CD4-positive, alpha-beta memory T cell (primary cell): ENCODE measurements around the gene ERBB4. TPM values are rescaled to one million over a fixed set of nuclear protein-coding genes. Genes with fewer than 3 reads are reported as not detected.

Source experiments
- CTCF ChIA-PET: fragments of 350-600 bp; sonication (Branson Sonifier 250); formaldehyde crosslinking; loops from one replicate; lab custom pipeline; 2021; ENCODE audit warnings: inconsistent platforms; ENCODE audit not compliant: partially characterized antibody; lab: Charles Lee
- POLR2A ChIA-PET: fragments of 350-600 bp; sonication (Branson Sonifier 250); formaldehyde crosslinking; loops from one replicate; lab custom pipeline; 2021; ENCODE audit not compliant: partially characterized antibody; lab: Charles Lee
- DNase-seq, 5 donors: peaks; one replicate each; pipeline versions ENCODE4 v3.0.0 to v3.0.0-alpha.2; 2020 to 2022; ENCODE audit warnings: mixed read lengths in 1 of 5
- H3K27ac ChIP-seq: one replicate; pipeline ENCODE4 v1.7.0; 2013; ENCODE audit warnings: low read depth, low read length
- H3K27me3 ChIP-seq: 2 replicates; pipeline ENCODE4 v1.7.0; 2013; ENCODE audit warnings: mild to moderate bottlenecking, low read length, moderate library complexity; ENCODE audit not compliant: insufficient read depth
- H3K36me3 ChIP-seq: 2 replicates; pipeline ENCODE4 v1.7.0; 2013; ENCODE audit warnings: mild to moderate bottlenecking, low read length, moderate library complexity; ENCODE audit not compliant: insufficient read depth
- H3K4me1 ChIP-seq: 2 replicates; pipeline ENCODE4 v1.7.0; 2013; ENCODE audit warnings: mild to moderate bottlenecking, low read length, moderate library complexity; ENCODE audit not compliant: insufficient read depth
- H3K4me3 ChIP-seq, 2 donors: one replicate each; pipeline ENCODE4 v1.7.0; 2013; ENCODE audit warnings: low read length in 2 of 2, mild to moderate bottlenecking in 1 of 2
- H3K9me3 ChIP-seq, 2 donors: one replicate each; pipeline ENCODE4 v1.7.0; 2013; ENCODE audit warnings: low read length in 2 of 2, control low read depth in 1 of 2; ENCODE audit not compliant: control insufficient read depth in 1 of 2
- H3K27ac Mint-ChIP-seq, 7 donors: one replicate each; pipeline ENCODE4 v1.8.0; 2020 to 2021; ENCODE audit warnings: mixed read lengths in 7 of 7, mild to moderate bottlenecking in 6 of 7, inconsistent platforms in 3 of 7, moderate library complexity in 3 of 7
- H3K27me3 Mint-ChIP-seq, 2 donors: one replicate each; pipeline ENCODE4 v1.8.0; 2020 to 2021; ENCODE audit warnings: mixed read lengths in 2 of 2
- H3K36me3 Mint-ChIP-seq, 2 donors: one replicate each; pipeline ENCODE4 v1.8.0; 2020 to 2021; ENCODE audit warnings: mixed read lengths in 2 of 2, inconsistent platforms in 1 of 2, mild to moderate bottlenecking in 1 of 2
- H3K4me1 Mint-ChIP-seq, 4 donors: one replicate each; pipeline ENCODE4 v1.8.0; 2020 to 2021; ENCODE audit warnings: mixed read lengths in 4 of 4, mild to moderate bottlenecking in 1 of 4
- H3K4me3 Mint-ChIP-seq, 8 donors: one replicate each; pipeline ENCODE4 v1.8.0; 2020 to 2021; ENCODE audit warnings: mixed read lengths in 8 of 8, mild to moderate bottlenecking in 7 of 8, moderate library complexity in 6 of 8, inconsistent platforms in 3 of 8
- H3K9me3 Mint-ChIP-seq, 8 donors: one replicate each; pipeline ENCODE4 v1.8.0; 2020 to 2021; ENCODE audit warnings: mixed read lengths in 8 of 8, mild to moderate bottlenecking in 5 of 8, inconsistent platforms in 3 of 8, moderate library complexity in 1 of 8
- intact Hi-C: fragments of 100-400 bp; cut with micrococcal nuclease; formaldehyde crosslinking; loops from one replicate; pipeline ENCODE4 v1.15.1; 2023
- polyA plus RNA-seq, 2 donors: library from polyadenylated mRNA; unstranded; fragments of 300-500 nt; fragmentation: Illumina TruSeq; gene quantifications; one replicate each; pipeline ENCODE4 v1.2.3, GENCODE V29; 2021
- total RNA-seq, 2 experiments: library from RNA; stranded (reverse); gene quantifications; one replicate each; pipeline ENCODE4 v1.2.3, GENCODE V29; 2021

Gene ERBB4
- total and polyA plus RNA-seq, 4 experiments from 2014 or later = not detected

DNA sequence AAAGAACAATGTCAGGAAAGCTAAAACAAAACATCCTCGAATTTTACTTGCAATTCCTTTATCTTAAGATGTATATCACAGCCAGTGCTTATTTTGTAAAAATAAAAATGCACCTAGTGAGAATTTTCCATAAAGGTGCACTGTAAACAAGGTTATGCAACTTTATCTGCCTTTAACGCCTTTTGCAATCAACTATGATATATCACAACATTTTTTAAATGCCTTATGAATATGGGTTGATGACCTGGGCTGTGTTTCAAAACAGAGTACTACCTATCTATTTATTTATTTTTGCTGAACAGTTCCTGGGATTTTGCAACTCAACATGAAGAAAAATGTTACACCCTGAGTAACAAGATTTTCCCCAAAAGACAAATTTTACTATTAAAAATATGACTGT lies 1112.4 kb downstream of the ERBB4 start:
- H3K27ac Mint-ChIP-seq = no peak overlapping the region

GRCh38 chr2:211423018-211423417 lies 1115.6 kb downstream of the ERBB4 start:
- H3K4me1 ChIP-seq = no peaks in the 10 kb centered on the region
- ChIA-PET CTCF (no interaction called here), POLR2A (no interaction called here)
- DNase-seq = no peak
- Mint-ChIP-seq H3K27me3 (no peaks in the 10 kb centered on the region), H3K4me3 (no peak overlapping the region), H3K27ac (no peak overlapping the region), H3K4me1 (no peaks in the 10 kb centered on the region), H3K36me3 (no peaks in the 10 kb centered on the region), H3K9me3 (no peaks in the 10 kb centered on the region)
- H3K27ac ChIP-seq = no peak overlapping the region
- no peaks in the 10 kb centered on the region for H3K9me3 ChIP-seq
- no peaks in the 10 kb centered on the region for H3K27me3 ChIP-seq
- H3K36me3 ChIP-seq = no peaks in the 10 kb centered on the region
- no peak overlapping the region for H3K4me3 ChIP-seq
- intact Hi-C loops = no loop called here

More for the DNA sequence above, 1112.4 kb downstream of the ERBB4 start:
- no peaks in the 10 kb centered on the region for H3K36me3 ChIP-seq
- ChIA-PET POLR2A (no interaction called here), CTCF (no interaction called here)
- no peak overlapping the region for H3K4me3 ChIP-seq
- intact Hi-C loops = no loop called here
- no peaks in the 10 kb centered on the region for H3K27me3 ChIP-seq
- no peaks in the 10 kb centered on the region for H3K9me3 Mint-ChIP-seq
- H3K27me3 Mint-ChIP-seq = no peaks in the 10 kb centered on the region
- no peaks in the 10 kb centered on the region for H3K9me3 ChIP-seq
- H3K36me3 Mint-ChIP-seq = no peaks in the 10 kb centered on the region
- no peak overlapping the region for H3K4me3 Mint-ChIP-seq
- H3K27ac ChIP-seq = no peak overlapping the region
- H3K4me1 ChIP-seq = no peaks in the 10 kb centered on the region
- H3K4me1 Mint-ChIP-seq = no peaks in the 10 kb centered on the region
- no peak for DNase-seq

DNA sequence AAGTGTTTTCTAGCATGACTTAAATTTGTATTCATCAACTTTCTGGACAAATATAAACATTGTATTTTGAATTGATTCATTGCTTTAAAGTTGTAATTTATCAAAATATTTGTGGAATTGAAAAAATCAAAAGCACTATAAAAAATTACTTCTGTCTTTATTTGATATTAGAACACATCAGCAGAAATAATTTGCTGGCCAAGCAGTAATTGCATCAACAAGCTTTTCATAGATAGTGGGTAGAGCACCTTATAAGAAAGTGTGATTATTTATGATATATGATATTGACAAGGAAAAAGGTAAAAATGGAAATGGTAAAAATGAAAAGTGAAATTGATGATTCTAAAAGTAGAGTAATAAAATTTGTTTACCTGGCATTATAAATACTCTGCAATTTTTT lies 1121.1 kb downstream of the ERBB4 start:
- ChIA-PET POLR2A (interaction anchor here (0.6 kb wide), 1 partner anchor 62 kb away, joined by 3 read pairs; no protein-coding TSS in a partner anchor), CTCF (interaction anchor here (1.2 kb wide), 1 partner anchor 8 kb away, joined by 3 read pairs; no protein-coding TSS in a partner anchor)
- Mint-ChIP-seq H3K27me3 (no peaks in the 10 kb centered on the region), H3K36me3 (no peaks in the 10 kb centered on the region), H3K27ac (no peak overlapping the region), H3K4me1 (no peaks in the 10 kb centered on the region), H3K9me3 (peaks cover 0 to 7% (median 1%) of the 10 kb centered on the region in 8 donors), H3K4me3 (no peak overlapping the region)
- H3K27ac ChIP-seq = no peak overlapping the region
- H3K36me3 ChIP-seq = no peaks in the 10 kb centered on the region
- intact Hi-C loops = no loop called here
- H3K27me3 ChIP-seq = no peaks in the 10 kb centered on the region
- H3K4me3 ChIP-seq = no peak overlapping the region
- no peaks in the 10 kb centered on the region for H3K4me1 ChIP-seq
- DNase-seq = no peak
- no peaks in the 10 kb centered on the region for H3K9me3 ChIP-seq

DNA sequence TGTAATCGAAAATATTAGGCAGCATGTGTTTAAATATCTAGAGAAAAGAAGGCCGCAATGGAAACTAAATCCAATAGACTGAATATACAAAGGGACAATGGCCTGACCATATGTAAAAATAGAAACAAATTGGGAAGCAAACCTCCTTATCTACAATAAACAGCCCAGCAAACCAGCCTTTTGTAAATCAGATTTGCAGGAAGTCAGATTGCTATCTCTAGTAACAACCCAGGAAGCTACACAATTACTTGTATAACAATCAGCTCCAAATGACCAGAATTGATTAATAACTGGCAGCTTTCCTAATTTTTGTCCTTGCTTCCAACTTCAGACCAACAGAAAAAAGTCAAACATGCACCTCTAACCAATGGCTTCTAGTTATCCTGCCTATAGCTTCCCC lies 1122.2 kb downstream of the ERBB4 start:
- Histone ChIP-seq H3K27me3 (no peaks in the 10 kb centered on the region), H3K36me3 (no peaks in the 10 kb centered on the region), H3K4me3 (no peak overlapping the region), H3K9me3 (no peaks in the 10 kb centered on the region), H3K4me1 (no peaks in the 10 kb centered on the region), H3K27ac (no peak overlapping the region)
- Mint-ChIP-seq H3K4me3 (no peak overlapping the region), H3K36me3 (no peaks in the 10 kb centered on the region), H3K4me1 (no peaks in the 10 kb centered on the region), H3K27me3 (no peaks in the 10 kb centered on the region), H3K27ac (no peak overlapping the region), H3K9me3 (peaks cover 0 to 7% (median 1%) of the 10 kb centered on the region in 8 donors)
- POLR2A ChIA-PET = no interaction called here
- no peak for DNase-seq
- intact Hi-C loops = no loop called here
- CTCF ChIA-PET = interaction anchor here (1.2 kb wide), 1 partner anchor 9 kb away, joined by 3 read pairs; no protein-coding TSS in a partner anchor

GRCh38 chr2:211413746-211414145 lies 1124.9 kb downstream of the ERBB4 start:
- Histone ChIP-seq H3K36me3 (no peaks in the 10 kb centered on the region), H3K4me3 (no peak overlapping the region), H3K4me1 (no peaks in the 10 kb centered on the region), H3K9me3 (no peaks in the 10 kb centered on the region), H3K27me3 (no peaks in the 10 kb centered on the region), H3K27ac (no peak overlapping the region)
- no peaks in the 10 kb centered on the region for H3K4me1 Mint-ChIP-seq
- ChIA-PET CTCF (no interaction called here), POLR2A (no interaction called here)
- no peaks in the 10 kb centered on the region for H3K36me3 Mint-ChIP-seq
- H3K9me3 Mint-ChIP-seq = peaks cover 0 to 7% (median 1%) of the 10 kb centered on the region in 8 donors
- no peak for DNase-seq
- H3K27ac Mint-ChIP-seq = no peak overlapping the region
- H3K4me3 Mint-ChIP-seq = no peak overlapping the region
- no peaks in the 10 kb centered on the region for H3K27me3 Mint-ChIP-seq
- intact Hi-C loops = no loop called here

GRCh38 chr2:211408483-211408891 lies 1130.1 kb downstream of the ERBB4 start:
- Mint-ChIP-seq H3K27me3 (no peaks in the 10 kb centered on the region), H3K4me3 (no peak overlapping the region), H3K27ac (no peak overlapping the region), H3K36me3 (no peaks in the 10 kb centered on the region), H3K4me1 (no peaks in the 10 kb centered on the region), H3K9me3 (peaks cover 0 to 9% (median 3%) of the 10 kb centered on the region in 8 donors)
- Histone ChIP-seq H3K27ac (no peak overlapping the region), H3K27me3 (no peaks in the 10 kb centered on the region), H3K4me3 (no peak overlapping the region), H3K36me3 (no peaks in the 10 kb centered on the region), H3K9me3 (no peaks in the 10 kb centered on the region), H3K4me1 (no peaks in the 10 kb centered on the region)
- ChIA-PET CTCF (no interaction called here), POLR2A (no interaction called here)
- no peak for DNase-seq
- intact Hi-C loops = no loop called here

GRCh38 chr2:211407076-211407475 lies 1131.5 kb downstream of the ERBB4 start:
- no peak overlapping the region for H3K27ac Mint-ChIP-seq
- no peaks in the 10 kb centered on the region for H3K9me3 ChIP-seq
- ChIA-PET CTCF (no interaction called here), POLR2A (no interaction called here)
- intact Hi-C loops = no loop called here
- no peaks in the 10 kb centered on the region for H3K4me1 ChIP-seq
- DNase-seq = no peak
- H3K4me3 Mint-ChIP-seq = no peak overlapping the region
- H3K27me3 Mint-ChIP-seq = no peaks in the 10 kb centered on the region
- peaks cover 0 to 5% (median 3%) of the 10 kb centered on the region in 8 donors for H3K9me3 Mint-ChIP-seq
- H3K36me3 Mint-ChIP-seq = no peaks in the 10 kb centered on the region
- H3K4me1 Mint-ChIP-seq = no peaks in the 10 kb centered on the region
- no peak overlapping the region for H3K27ac ChIP-seq
- H3K27me3 ChIP-seq = no peaks in the 10 kb centered on the region
- H3K4me3 ChIP-seq = no peak overlapping the region
- no peaks in the 10 kb centered on the region for H3K36me3 ChIP-seq

GRCh38 chr2:211405036-211405435 lies 1133.6 kb downstream of the ERBB4 start:
- DNase-seq = no peak
- Histone ChIP-seq H3K36me3 (no peaks in the 10 kb centered on the region), H3K4me1 (no peaks in the 10 kb centered on the region), H3K4me3 (no peak overlapping the region), H3K9me3 (no peaks in the 10 kb centered on the region), H3K27me3 (no peaks in the 10 kb centered on the region), H3K27ac (no peak overlapping the region)
- intact Hi-C loops = no loop called here
- POLR2A ChIA-PET = no interaction called here
- Mint-ChIP-seq H3K9me3 (peaks cover 0 to 5% (median 3%) of the 10 kb centered on the region in 8 donors), H3K36me3 (no peaks in the 10 kb centered on the region), H3K4me3 (no peak overlapping the region), H3K27me3 (no peaks in the 10 kb centered on the region), H3K4me1 (no peaks in the 10 kb centered on the region), H3K27ac (no peak overlapping the region)
- CTCF ChIA-PET = no interaction called here
